ENCODE data around the gene CLCN2. TPM values are rescaled to one million over a fixed set of nuclear protein-coding genes. Genes with fewer than 3 reads are reported as not detected.

Gene CLCN2
- total RNA-seq, 1 experiment from 2014 or later = 21.6 TPM

- TF ChIP-seq CTCF (IDR thresholded peaks at IDR 0.05 in 2 of 3, conservative IDR thresholded peaks at IDR 0.05 in 1 of 3; ENCODE audit: borderline replicate concordance in 1 of 3, insufficient read depth in 1 of 3, low read depth in 2 of 3, low read length in 2 of 3) = no peak
- no peak for TF ChIP-seq CEBPB (IDR thresholded peaks at IDR 0.05; ENCODE audit: low read depth)
- TF ChIP-seq SP1 (IDR thresholded peaks at IDR 0.05; ENCODE audit: low read depth) = no peak
- TF ChIP-seq JUND (IDR thresholded peaks at IDR 0.05) = no peak
- TF ChIP-seq REST (IDR thresholded peaks at IDR 0.05; ENCODE audit: low read depth) = no peak
- no peak for TF ChIP-seq ZNF274 (IDR thresholded peaks at IDR 0.05; ENCODE audit: low read depth, low read length)
- TF ChIP-seq TCF7L2 (IDR thresholded peaks at IDR 0.05; ENCODE audit: borderline replicate concordance, extremely low read depth, insufficient read depth, insufficient read length) = no peak
- TF ChIP-seq ATF3 (IDR thresholded peaks at IDR 0.05) = no peak
- TF ChIP-seq MAX (IDR thresholded peaks at IDR 0.05) = no peak
- TF ChIP-seq EZH2phosphoT487 (IDR thresholded peaks at IDR 0.05; ENCODE audit: borderline replicate concordance) = no peak
- Histone ChIP-seq H3K4me2 (ENCODE audit: low read length) (peak overlapping the region; percentile 90), H3K4me1 (ENCODE audit: control insufficient read depth in 1 of 2, insufficient read depth in 2 of 2, low read length in 2 of 2) (peaks cover 2 to 68% of the 10 kb centered on the region in 2 experiments; a peak in 3 of 4 replicates), H3K9me3 (ENCODE audit: control insufficient read depth in 1 of 2, insufficient read depth in 1 of 2, low read depth in 1 of 2, low read length in 2 of 2) (no peaks in the 10 kb centered on the region), H2AFZ (ENCODE audit: low read depth, low read length, poor library complexity, severe bottlenecking) (no peak overlapping the region), H3K27me3 (ENCODE audit: insufficient read depth, low read length) (no peaks in the 10 kb centered on the region), H3K36me3 (ENCODE audit: control insufficient read depth in 1 of 2, insufficient read depth in 2 of 2, low read length in 2 of 2) (peaks cover 32 to 44% of the 10 kb centered on the region in 2 experiments), H3K9me2 (ENCODE audit: insufficient read depth) (no peaks in the 10 kb centered on the region), H3K4me3 (replicated peaks in 1 of 2; ENCODE audit: low read depth in 1 of 2, low read length in 2 of 2) (peak overlapping the region in 1 of 2 experiments; percentile 73; a peak in 3 of 4 replicates), H4K20me1 (ENCODE audit: insufficient read depth) (peaks cover 28% of the 10 kb centered on the region; the same call in 1 of the 2 replicates), H3K79me2 (ENCODE audit: insufficient read depth, low read length) (peaks cover 54% of the 10 kb centered on the region), H3K27ac (ENCODE audit: low read depth, low read length) (peak overlapping the region; percentile 85), H3K9ac (ENCODE audit: low read length) (peak overlapping the region; percentile 83)
- intact Hi-C loops (cut with micrococcal nuclease) = no loop called here
- DNase-seq (ENCODE audit: low read depth, low spot score) = no peak
- peak; percentile 28 for ATAC-seq
- RAD21 ChIA-PET (ENCODE audit: low non-redundant PET in 1 of 2, low total read pairs in 2 of 2, uncharacterized antibody in 2 of 2, unreplicated experiment in 2 of 2) = no interaction called here
- POLR2A ChIA-PET = no interaction called here
- no TSS peak for BruUV-seq (replicated peaks)
- CTCF ChIA-PET = interaction anchor here (0.9 to 1.3 kb wide), 2 partner anchors 10 to 46 kb away, joined by 3 read pairs; no protein-coding TSS in a partner anchor
Observed at GRCh38 chr3:184335291-184335660, 26.1 kb downstream of the CLCN2 start.
